Testis (tissue), 2 donors: ENCODE data around the gene EDEM2.

Experiments used
- POLR2A ChIP-seq: fragments of 450-650 bp; IDR thresholded peaks from one replicate; pipeline ENCODE4 v1.6.1; 2017; ENCODE audit warnings: antibody characterized with exemption, mild to moderate bottlenecking, moderate library complexity
- TF ChIP-seq, protein P1 (sequence below), 3 experiments: fragments of 450-650 bp in 2 of 3; fragments of 200-600 bp in 1 of 3; sonication (generic) in 1 of 3; IDR thresholded peaks; one replicate each; pipeline ENCODE4 v1.5.1; 2016 to 2019; ENCODE audit warnings: antibody characterized with exemption in 3 of 3, mild to moderate bottlenecking in 2 of 3, moderate library complexity in 1 of 3

DNA sequence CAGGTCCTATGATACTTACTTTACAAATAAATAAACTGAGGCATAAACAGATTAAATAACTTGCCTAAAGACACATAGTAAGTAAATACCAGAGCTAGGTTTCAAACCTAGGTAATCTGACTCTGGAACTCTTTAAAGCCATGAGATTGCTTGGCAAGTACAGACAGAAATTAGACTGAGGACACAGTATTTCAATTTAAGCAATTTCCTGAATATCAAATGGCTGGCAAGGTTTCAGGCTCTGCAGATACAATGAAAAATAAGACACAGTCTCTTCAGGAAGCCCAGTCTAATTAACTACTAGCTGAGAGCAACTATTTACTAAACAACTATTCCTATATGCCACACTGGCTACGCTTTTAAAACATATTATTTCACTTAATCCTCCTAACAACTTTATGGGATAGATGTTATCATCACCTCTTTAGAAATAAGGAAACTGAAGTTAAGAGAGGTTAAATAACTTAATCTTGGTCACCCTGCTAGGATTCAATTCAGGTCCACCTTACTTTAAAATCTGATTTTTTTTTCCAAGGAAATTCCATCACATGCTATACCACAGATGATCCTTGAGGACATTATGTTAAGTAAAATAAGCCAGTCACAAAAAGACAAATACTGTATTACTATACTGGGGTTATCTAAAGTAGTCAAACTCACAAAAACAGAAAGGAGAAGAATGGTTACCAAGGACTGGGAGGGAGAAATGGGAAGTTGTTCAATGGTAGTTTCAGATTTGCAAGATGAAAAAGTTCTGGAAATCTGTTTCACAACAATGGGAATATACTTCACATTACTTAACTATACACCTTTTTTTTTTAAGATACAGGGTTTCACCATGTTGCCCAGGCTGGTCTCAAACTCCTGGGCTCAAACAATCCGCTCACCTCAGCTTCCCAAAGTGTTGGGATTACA, 58.6 kb downstream of the EDEM2 start:
- TF ChIP-seq, protein P1, sequence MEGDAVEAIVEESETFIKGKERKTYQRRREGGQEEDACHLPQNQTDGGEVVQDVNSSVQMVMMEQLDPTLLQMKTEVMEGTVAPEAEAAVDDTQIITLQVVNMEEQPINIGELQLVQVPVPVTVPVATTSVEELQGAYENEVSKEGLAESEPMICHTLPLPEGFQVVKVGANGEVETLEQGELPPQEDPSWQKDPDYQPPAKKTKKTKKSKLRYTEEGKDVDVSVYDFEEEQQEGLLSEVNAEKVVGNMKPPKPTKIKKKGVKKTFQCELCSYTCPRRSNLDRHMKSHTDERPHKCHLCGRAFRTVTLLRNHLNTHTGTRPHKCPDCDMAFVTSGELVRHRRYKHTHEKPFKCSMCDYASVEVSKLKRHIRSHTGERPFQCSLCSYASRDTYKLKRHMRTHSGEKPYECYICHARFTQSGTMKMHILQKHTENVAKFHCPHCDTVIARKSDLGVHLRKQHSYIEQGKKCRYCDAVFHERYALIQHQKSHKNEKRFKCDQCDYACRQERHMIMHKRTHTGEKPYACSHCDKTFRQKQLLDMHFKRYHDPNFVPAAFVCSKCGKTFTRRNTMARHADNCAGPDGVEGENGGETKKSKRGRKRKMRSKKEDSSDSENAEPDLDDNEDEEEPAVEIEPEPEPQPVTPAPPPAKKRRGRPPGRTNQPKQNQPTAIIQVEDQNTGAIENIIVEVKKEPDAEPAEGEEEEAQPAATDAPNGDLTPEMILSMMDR (IDR thresholded peaks at IDR 0.05), result no peak
- TF ChIP-seq POLR2A, result no peak
